SH-SY5Y (cell line): Measurements from ENCODE around the gene LENG9.

Experiments used
- GATA2 ChIP-seq: IDR thresholded peaks from 2 replicates; pipeline ENCODE4 v1.6.1; 2011; ENCODE audit warnings: mild to moderate bottlenecking, low read depth, low read length
- GATA3 ChIP-seq: IDR thresholded peaks from 2 replicates; pipeline ENCODE4 v1.6.1; 2011; ENCODE audit warnings: low read depth, mild to moderate bottlenecking, low read length, moderate library complexity

The LENG9 gene

DNA sequence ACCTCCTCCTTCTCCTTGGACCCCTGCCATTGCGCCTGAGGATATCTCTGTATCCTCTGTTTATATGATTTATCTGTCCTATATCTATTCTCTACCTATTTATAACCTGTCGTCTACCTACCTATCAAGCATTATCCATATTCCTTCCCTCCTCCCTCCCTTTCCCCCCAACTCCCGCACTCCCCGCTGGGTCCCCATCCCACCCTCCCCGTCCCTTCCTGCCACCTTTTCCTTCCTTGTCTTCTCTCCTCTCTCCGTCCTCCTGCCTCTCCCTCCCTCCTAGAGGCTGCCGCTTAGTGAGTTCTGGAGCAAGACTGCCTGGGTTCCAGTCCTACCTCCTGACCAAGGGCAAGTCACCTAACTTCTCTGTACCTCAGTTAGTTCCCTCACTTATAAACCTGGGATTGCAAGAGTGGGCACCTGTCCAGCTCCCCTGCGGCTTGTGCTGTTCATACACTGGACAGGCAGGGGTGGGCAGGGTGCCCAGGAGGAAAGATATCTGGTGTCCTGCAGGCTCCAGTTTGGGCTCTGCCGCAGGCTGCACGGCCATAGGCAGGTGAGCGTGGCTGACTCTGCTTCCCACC lies 32.2 kb downstream of the LENG9 start:
- no peak for TF ChIP-seq GATA2
- TF ChIP-seq GATA3: no peak

GRCh38 chr19:54430306-54431254 lies 33.0 kb downstream of the LENG9 start:
- no peak for TF ChIP-seq GATA3
- no peak for TF ChIP-seq GATA2

DNA sequence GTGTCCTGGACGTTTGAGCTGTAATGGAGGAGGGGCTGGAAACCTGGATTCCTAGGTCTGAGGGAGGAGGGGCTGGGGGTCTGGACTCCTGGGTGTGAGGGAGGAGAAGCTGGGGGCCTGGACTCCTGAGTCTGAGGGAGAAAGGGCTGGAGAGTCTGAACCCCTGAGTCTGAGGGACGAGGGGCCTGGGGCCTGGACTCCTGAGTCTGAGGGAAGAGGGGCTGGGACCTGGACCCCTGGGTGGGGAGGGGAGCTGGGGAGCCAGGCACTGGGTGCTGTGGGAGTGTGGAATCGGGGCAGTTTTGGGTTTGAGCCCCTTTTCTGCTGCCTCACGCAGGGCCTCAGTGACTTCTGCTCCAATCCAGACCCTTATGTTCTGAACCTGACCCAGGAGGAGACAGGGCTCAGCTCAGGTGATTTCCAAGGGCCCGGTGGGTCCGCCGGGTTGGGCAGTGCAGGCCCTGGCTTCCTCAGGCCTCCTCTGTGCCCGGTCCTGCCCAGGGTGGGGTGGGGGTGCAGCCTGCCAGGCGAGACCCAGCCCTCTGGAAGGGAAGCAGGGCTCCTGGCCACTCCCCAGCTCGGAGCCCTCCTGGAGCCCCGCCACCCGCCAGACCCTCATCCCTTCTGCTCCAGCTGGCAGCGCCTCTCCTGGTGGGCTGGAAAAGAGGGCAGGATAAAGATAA lies 33.9 kb downstream of the LENG9 start:
- TF ChIP-seq GATA3 (no peak), GATA2 (no peak)

- TF ChIP-seq GATA2 (no peak), GATA3 (no peak)
Observed at GRCh38 chr19:54429176-54429495, 34.4 kb downstream of the LENG9 start.

DNA sequence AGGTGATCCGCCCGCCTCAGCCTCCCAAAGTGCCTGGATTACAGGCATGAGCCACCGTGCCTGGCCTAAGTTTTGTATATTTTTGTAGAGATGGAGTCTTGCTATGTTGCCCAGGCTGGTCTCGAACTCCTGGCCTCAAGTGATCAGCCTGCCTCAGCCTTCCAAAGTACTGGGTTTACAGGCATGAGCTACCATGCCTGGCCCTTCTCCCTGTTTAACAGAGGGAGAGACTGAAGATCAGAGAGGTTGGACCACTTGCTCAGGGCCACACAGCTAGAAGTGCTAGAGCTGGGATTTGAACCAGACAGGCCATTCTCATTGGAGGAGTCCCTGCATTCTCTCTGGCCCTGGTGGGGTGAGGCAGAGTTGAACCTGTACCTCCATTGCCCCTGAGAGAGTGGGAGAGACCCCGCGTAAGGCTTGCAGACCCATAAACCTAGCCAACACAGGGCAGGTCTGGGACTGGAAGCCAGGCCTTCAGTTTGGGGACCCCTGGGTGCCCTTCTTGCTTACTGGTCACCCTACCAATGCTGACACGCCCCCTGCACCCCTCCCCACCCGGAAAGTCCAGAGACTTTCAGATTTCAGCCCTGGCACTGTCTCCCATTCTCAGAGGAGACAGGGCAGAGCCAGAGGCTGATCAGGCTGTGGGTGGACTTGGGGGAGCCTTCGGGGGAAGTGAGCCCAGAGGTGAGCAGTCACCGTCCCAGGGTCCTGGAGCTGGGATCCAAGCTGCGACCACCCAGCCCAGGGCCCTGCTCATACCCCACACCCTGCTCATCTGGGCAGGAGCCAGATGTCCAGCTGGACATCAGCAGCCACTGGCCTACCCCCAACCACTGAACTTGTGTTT lies 35.0 kb downstream of the LENG9 start:
- TF ChIP-seq GATA3 (no peak), GATA2 (no peak)

DNA sequence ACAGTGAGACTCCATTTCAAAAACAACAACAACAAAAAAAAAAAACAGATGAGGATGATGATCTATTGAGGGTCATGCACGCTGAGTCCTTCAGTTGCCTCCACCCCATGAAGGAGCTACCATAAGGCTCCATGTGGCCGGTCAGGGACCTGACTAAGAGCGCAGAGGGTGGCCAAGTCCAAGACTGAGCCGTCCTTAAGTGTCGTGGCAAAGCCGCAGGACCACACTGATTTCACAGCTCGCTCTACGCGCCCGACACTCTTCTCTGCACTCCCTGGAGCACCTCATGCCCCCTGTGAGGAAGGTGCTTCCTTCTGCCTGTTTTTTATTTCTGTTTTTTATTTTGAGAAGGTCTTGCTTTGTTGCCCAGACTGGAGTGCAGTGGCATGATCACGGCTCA lies 36.0 kb downstream of the LENG9 start:
- no peak for TF ChIP-seq GATA2
- no peak for TF ChIP-seq GATA3

- TF ChIP-seq GATA2 (no peak), GATA3 (no peak)
Observed at GRCh38 chr19:54426291-54426931, 37.2 kb downstream of the LENG9 start.

GRCh38 chr19:54425382-54425723 lies 38.2 kb downstream of the LENG9 start:
- TF ChIP-seq GATA3: no peak
- TF ChIP-seq GATA2: no peak

- TF ChIP-seq GATA2 (no peak), GATA3 (no peak)
Observed at GRCh38 chr19:54424660-54425381, 38.8 kb downstream of the LENG9 start.

- TF ChIP-seq GATA2: no peak
- TF ChIP-seq GATA3: no peak
Observed at GRCh38 chr19:54424201-54424600, 39.4 kb downstream of the LENG9 start.

- TF ChIP-seq GATA2 (no peak), GATA3 (no peak)
Observed at GRCh38 chr19:54422136-54422535, 41.4 kb downstream of the LENG9 start.

DNA sequence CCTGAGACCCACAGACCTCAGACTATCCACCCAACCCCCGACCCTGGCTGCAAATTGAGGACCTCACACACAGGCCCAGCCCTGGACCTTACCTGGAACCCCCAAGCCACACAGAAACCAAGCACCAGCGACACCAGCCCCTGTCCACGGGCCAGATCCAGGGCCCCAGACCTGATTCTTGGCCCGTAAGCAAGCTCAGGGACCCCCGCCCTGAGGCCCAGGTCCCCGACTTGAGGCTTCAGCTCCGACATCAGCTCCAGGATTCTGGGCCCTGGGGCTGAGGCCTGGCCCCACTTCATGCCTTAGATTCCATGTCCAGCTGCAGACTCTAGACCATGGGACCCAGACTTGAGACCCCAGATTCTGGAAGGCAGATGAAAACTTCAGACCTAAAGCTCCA lies 42.1 kb downstream of the LENG9 start:
- TF ChIP-seq GATA3 (no peak), GATA2 (no peak)

GRCh38 chr19:54421169-54421516 lies 42.4 kb downstream of the LENG9 start:
- TF ChIP-seq GATA3 (no peak), GATA2 (no peak)
